IPS-18a (cell line): ENCODE results near the gene MMADHC.
"Not testable (repeated sequence)": the region's sequence is repeated elsewhere in the genome, so short reads cannot be mapped to it uniquely, and the experiment has no call there.

ENCODE experiments used
- H3K27ac ChIP-seq: one replicate; pipeline ENCODE4 v1.5.1; 2013; ENCODE audit warnings: low read length
- H3K27me3 ChIP-seq: one replicate; pipeline ENCODE4 v1.6.1; 2013; ENCODE audit warnings: mild to moderate bottlenecking, low read length; ENCODE audit not compliant: control insufficient read depth, insufficient read depth
- H3K36me3 ChIP-seq: one replicate; pipeline ENCODE4 v1.6.1; 2013; ENCODE audit warnings: low read depth, low read length; ENCODE audit not compliant: control insufficient read depth
- H3K4me1 ChIP-seq: one replicate; pipeline ENCODE4 v1.6.1; 2013; ENCODE audit warnings: low read depth, low read length; ENCODE audit not compliant: control insufficient read depth
- H3K4me3 ChIP-seq: one replicate; pipeline ENCODE4 v1.5.1; 2013; ENCODE audit warnings: low read length
- H3K9ac ChIP-seq: one replicate; pipeline ENCODE4 v1.6.1; 2013; ENCODE audit warnings: mild to moderate bottlenecking, low read length, moderate library complexity
- H3K9me3 ChIP-seq: one replicate; pipeline ENCODE4 v1.6.1; 2013; ENCODE audit warnings: low read depth, low read length; ENCODE audit not compliant: control insufficient read depth

MMADHC gene

GRCh38 chr2:149566652-149567051, 20.9 kb downstream of the MMADHC start:
- Histone ChIP-seq H3K9ac (no peak overlapping the region), H3K4me1 (no peaks in the 10 kb centered on the region), H3K27ac (no peak overlapping the region), H3K9me3 (no peaks in the 10 kb centered on the region), H3K4me3 (no peak overlapping the region), H3K27me3 (no peaks in the 10 kb centered on the region), H3K36me3 (peaks cover 46% of the 10 kb centered on the region)

- H3K27ac ChIP-seq, H3K4me1 ChIP-seq, H3K9me3 ChIP-seq, H3K27me3 ChIP-seq, H3K4me3 ChIP-seq, H3K9ac ChIP-seq: not testable (repeated sequence)
- peaks cover 38% of the 10 kb centered on the region for H3K36me3 ChIP-seq
Observed at GRCh38 chr2:149565625-149566024, 21.9 kb downstream of the MMADHC start.

- no peaks in the 10 kb centered on the region for H3K9me3 ChIP-seq
- H3K27ac ChIP-seq: no peak overlapping the region
- H3K9ac ChIP-seq: no peak overlapping the region
- H3K4me1 ChIP-seq: no peaks in the 10 kb centered on the region
- no peak overlapping the region for H3K4me3 ChIP-seq
- no peaks in the 10 kb centered on the region for H3K27me3 ChIP-seq
- H3K36me3 ChIP-seq: peaks cover 31% of the 10 kb centered on the region
Observed at GRCh38 chr2:149564983-149565382, 22.6 kb downstream of the MMADHC start.

GRCh38 chr2:149564097-149564496, 23.5 kb downstream of the MMADHC start:
- Histone ChIP-seq H3K9me3 (no peaks in the 10 kb centered on the region), H3K9ac (no peak overlapping the region), H3K36me3 (peaks cover 22% of the 10 kb centered on the region), H3K4me3 (no peak overlapping the region), H3K4me1 (no peaks in the 10 kb centered on the region), H3K27me3 (no peaks in the 10 kb centered on the region), H3K27ac (no peak overlapping the region)

GRCh38 chr2:149562324-149562723, 25.3 kb downstream of the MMADHC start:
- Histone ChIP-seq H3K27ac (no peak overlapping the region), H3K27me3 (no peaks in the 10 kb centered on the region), H3K36me3 (peaks cover 5% of the 10 kb centered on the region), H3K9me3 (no peaks in the 10 kb centered on the region), H3K9ac (no peak overlapping the region), H3K4me3 (no peak overlapping the region), H3K4me1 (no peaks in the 10 kb centered on the region)

GRCh38 chr2:149561309-149561926, 26.2 kb downstream of the MMADHC start:
- no peaks in the 10 kb centered on the region for H3K9me3 ChIP-seq
- H3K4me3 ChIP-seq: no peak overlapping the region
- H3K27me3 ChIP-seq: no peaks in the 10 kb centered on the region
- H3K9ac ChIP-seq: no peak overlapping the region
- H3K36me3 ChIP-seq: no peaks in the 10 kb centered on the region
- no peak overlapping the region for H3K27ac ChIP-seq
- H3K4me1 ChIP-seq: no peaks in the 10 kb centered on the region

- Histone ChIP-seq H3K9me3 (no peaks in the 10 kb centered on the region), H3K27ac (no peak overlapping the region), H3K9ac (no peak overlapping the region), H3K36me3 (no peaks in the 10 kb centered on the region), H3K4me1 (no peaks in the 10 kb centered on the region), H3K27me3 (no peaks in the 10 kb centered on the region), H3K4me3 (no peak overlapping the region)
Observed at GRCh38 chr2:149559341-149560068, 28.1 kb downstream of the MMADHC start.

- Histone ChIP-seq H3K36me3 (no peaks in the 10 kb centered on the region), H3K9ac (no peak overlapping the region)
Observed at GRCh38 chr2:149556452-149556851, 31.1 kb downstream of the MMADHC start.

GRCh38 chr2:149552830-149553229, 34.7 kb downstream of the MMADHC start:
- no peaks in the 10 kb centered on the region for H3K36me3 ChIP-seq
- no peak overlapping the region for H3K9ac ChIP-seq
- no peaks in the 10 kb centered on the region for H3K4me1 ChIP-seq
- no peak overlapping the region for H3K27ac ChIP-seq
- no peak overlapping the region for H3K4me3 ChIP-seq
- H3K9me3 ChIP-seq: no peaks in the 10 kb centered on the region
- no peaks in the 10 kb centered on the region for H3K27me3 ChIP-seq

More at GRCh38 chr2:149556452-149556851, 31.1 kb downstream of the MMADHC start:
- H3K4me3 ChIP-seq: no peak overlapping the region
- H3K9me3 ChIP-seq: no peaks in the 10 kb centered on the region
- no peak overlapping the region for H3K27ac ChIP-seq
- no peaks in the 10 kb centered on the region for H3K27me3 ChIP-seq
- no peaks in the 10 kb centered on the region for H3K4me1 ChIP-seq

GRCh38 chr2:149552226-149552625, 35.3 kb downstream of the MMADHC start:
- H3K9me3 ChIP-seq: no peaks in the 10 kb centered on the region
- H3K27ac ChIP-seq: no peak overlapping the region
- H3K36me3 ChIP-seq: no peaks in the 10 kb centered on the region
- no peaks in the 10 kb centered on the region for H3K4me1 ChIP-seq
- no peak overlapping the region for H3K9ac ChIP-seq
- H3K27me3 ChIP-seq: no peaks in the 10 kb centered on the region
- H3K4me3 ChIP-seq: no peak overlapping the region

GRCh38 chr2:149544692-149545091, 42.9 kb downstream of the MMADHC start:
- Histone ChIP-seq H3K27me3 (no peaks in the 10 kb centered on the region), H3K4me1 (no peaks in the 10 kb centered on the region), H3K36me3 (no peaks in the 10 kb centered on the region), H3K9ac (no peak overlapping the region), H3K27ac (no peak overlapping the region), H3K4me3 (no peak overlapping the region), H3K9me3 (no peaks in the 10 kb centered on the region)

- no peak overlapping the region for H3K9ac ChIP-seq
- H3K27me3 ChIP-seq: no peaks in the 10 kb centered on the region
- H3K36me3 ChIP-seq: no peaks in the 10 kb centered on the region
- H3K4me3 ChIP-seq: no peak overlapping the region
- H3K4me1 ChIP-seq: no peaks in the 10 kb centered on the region
- no peaks in the 10 kb centered on the region for H3K9me3 ChIP-seq
- H3K27ac ChIP-seq: no peak overlapping the region
Observed at GRCh38 chr2:149543845-149544244, 43.7 kb downstream of the MMADHC start.
